ENCODE measurements around the gene LRP2. TPM values are rescaled to one million over a fixed set of nuclear protein-coding genes. Genes with fewer than 3 reads are reported as not detected.

LRP2 gene
- total and polyA plus RNA-seq, 10 of the 15 experiments (the other 5 are each of a cell fraction or from before 2014, with no cell fraction given) = 0.01 to 0.19 (median 0.06) TPM; not detected in 5

DNA sequence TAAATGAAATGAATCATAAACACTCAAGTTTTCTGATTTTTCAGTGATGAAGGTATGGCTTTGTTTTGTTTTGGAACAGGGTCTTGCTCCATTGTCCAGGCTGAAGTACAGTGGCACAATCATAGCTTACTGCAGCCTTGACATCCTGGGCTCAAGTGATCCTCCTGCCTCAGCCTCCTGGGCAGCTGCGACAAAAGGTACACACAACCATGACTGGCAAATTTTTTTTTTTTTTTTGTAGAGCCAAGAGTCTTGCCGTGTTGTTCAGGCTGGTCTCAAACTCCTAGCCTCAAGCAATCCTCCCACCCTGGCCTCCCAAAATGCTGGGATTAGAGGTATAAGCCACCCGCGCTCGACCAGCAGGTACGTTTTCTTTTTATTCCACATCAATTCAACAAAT, 22.5 kb upstream of the LRP2 start:
- BruUV-seq (replicated peaks) = no TSS peak
- H3K27me3 ChIP-seq (replicated peaks in 1 of 2; ENCODE audit: control insufficient read depth in 2 of 2, insufficient read depth in 2 of 2, low read length in 1 of 2) = no peaks in the 10 kb centered on the region
- no peaks in the 10 kb centered on the region for H4K20me1 ChIP-seq (ENCODE audit: control insufficient read depth, insufficient read depth)
- H3K4me2 ChIP-seq (ENCODE audit: control insufficient read depth, insufficient read depth) = no peak overlapping the region
- CTCF ChIA-PET = no interaction called here
- FAIRE-seq = no peak
- RAD21 ChIA-PET (ENCODE audit: unreplicated experiment) = no interaction called here
- no peak overlapping the region for H2AFZ ChIP-seq (ENCODE audit: control insufficient read depth, low read depth, low read length)
- no peaks in the 10 kb centered on the region for H3K36me3 ChIP-seq (ENCODE audit: control insufficient read depth in 2 of 2, insufficient read depth in 2 of 2, low read length in 1 of 2)
- H3K27ac ChIP-seq (ENCODE audit: control insufficient read depth, insufficient read depth) = no peak overlapping the region
- SMC1A ChIA-PET (ENCODE audit: uncharacterized antibody, unreplicated experiment) = no interaction called here
- in situ Hi-C loops (cut with MboI) (no loop called here), intact Hi-C loops (cut with micrococcal nuclease; ENCODE audit: unreplicated experiment) (no loop called here)
- TF ChIP-seq ZNF24 (IDR thresholded peaks at IDR 0.05) = no peak
- no peak for TF ChIP-seq ZBTB11 (CRISPR knock-in tag; IDR thresholded peaks at IDR 0.05)
- TF ChIP-seq POU2F2 (IDR thresholded peaks at IDR 0.05; ENCODE audit: borderline replicate concordance, low read depth, low read length) = no peak
- no peak for TF ChIP-seq CUX1 (IDR thresholded peaks at IDR 0.05; ENCODE audit: insufficient replicate concordance, low read depth, low read length)
- no peak for TF ChIP-seq ZSCAN29 (IDR thresholded peaks at IDR 0.05)
- TF ChIP-seq ELK1 (IDR thresholded peaks at IDR 0.05; ENCODE audit: low read depth, low read length) = no peak
- TF ChIP-seq GABPA (IDR thresholded peaks at IDR 0.05; ENCODE audit: low read depth) = no peak
- no peak for TF ChIP-seq KLF5 (IDR thresholded peaks at IDR 0.05; ENCODE audit: partially characterized antibody)
- 82% methylated on average over 5 of the region's 6 CpGs for WGBS (ENCODE audit: insufficient coverage, insufficient replicate concordance, low lambda C conversion rate, missing lambda C conversion rate)
- POLR2A ChIA-PET = no interaction called here
- DNase-seq (ENCODE audit: low read depth, low spot score) = no peak
- no peaks in the 10 kb centered on the region for H3K4me1 ChIP-seq (ENCODE audit: control insufficient read depth, insufficient read depth, low read length)
- H3K9ac ChIP-seq (ENCODE audit: control insufficient read depth, insufficient read depth, low read length) = no peak overlapping the region
- ATAC-seq = no peak
- H3K79me2 ChIP-seq (ENCODE audit: control insufficient read depth, insufficient read depth, low read length) = no peaks in the 10 kb centered on the region
- H3K9me3 ChIP-seq (replicated peaks; ENCODE audit: control insufficient read depth, insufficient read depth, low read length) = no peaks in the 10 kb centered on the region; the same call in 2 of the 3 replicates
- H3K4me3 ChIP-seq = no peak overlapping the region

Data from GM12878 (cell line).